DOHH2 (cell line): ENCODE measurements around the gene ITPR1.

Source experiments
- H3F3A ChIP-seq: fragments of 200-600 bp; sonication (generic), shearing (Covaris generic); 2 replicates; pipeline ENCODE4 v1.6.0; 2016; ENCODE audit warnings: antibody characterized with exemption, mild to moderate bottlenecking; ENCODE audit not compliant: control insufficient read depth, insufficient read depth
- H3K27ac ChIP-seq: fragments of 200-600 bp; sonication (generic); 2 replicates; pipeline ENCODE4 v1.5.1; 2014; ENCODE audit warnings: low read depth, mild to moderate bottlenecking, low read length, moderate library complexity
- H3K27me3 ChIP-seq: fragments of 200-600 bp; sonication (generic); 2 replicates; pipeline ENCODE4 v1.6.1; 2014; ENCODE audit warnings: mild to moderate bottlenecking, low read length, mixed read lengths; ENCODE audit not compliant: control insufficient read depth
- H3K36me3 ChIP-seq: fragments of 200-600 bp; sonication (generic); 2 replicates; pipeline ENCODE4 v1.6.1; 2014; ENCODE audit warnings: mild to moderate bottlenecking, low read length, moderate library complexity, mixed read lengths; ENCODE audit not compliant: control insufficient read depth
- H3K4me1 ChIP-seq: fragments of 200-600 bp; sonication (generic); 2 replicates; pipeline ENCODE4 v1.6.1; 2014; ENCODE audit warnings: mild to moderate bottlenecking, low read length, mixed read lengths; ENCODE audit not compliant: control insufficient read depth
- H3K4me2 ChIP-seq: fragments of 200-600 bp; sonication (generic); 2 replicates; pipeline ENCODE4 v1.6.0; 2014; ENCODE audit warnings: mild to moderate bottlenecking, low read length, moderate library complexity
- H3K4me3 ChIP-seq: fragments of 200-600 bp; sonication (generic); 2 replicates; pipeline ENCODE4 v1.5.1; 2014; ENCODE audit warnings: mild to moderate bottlenecking, low read length, mixed read lengths
- H3K79me2 ChIP-seq: fragments of 200-600 bp; sonication (generic); 2 replicates; pipeline ENCODE4 v1.6.1; 2014; ENCODE audit warnings: mild to moderate bottlenecking, low read length, mixed read lengths; ENCODE audit not compliant: control insufficient read depth
- H3K9me2 ChIP-seq: fragments of 200-600 bp; sonication (generic); replicated peaks from 2 replicates; pipeline ENCODE4 v1.6.1; 2014; ENCODE audit warnings: mild to moderate bottlenecking, low read length, mixed read lengths; ENCODE audit not compliant: control insufficient read depth
- H3K9me3 ChIP-seq: fragments of 200-600 bp; sonication (generic); 2 replicates; pipeline ENCODE4 v1.6.1; 2014; ENCODE audit warnings: antibody characterized with exemption, low read length, mixed read lengths; ENCODE audit not compliant: control insufficient read depth, insufficient read depth
- H4K20me1 ChIP-seq: fragments of 200-600 bp; sonication (generic); 2 replicates; pipeline ENCODE4 v1.6.0; 2014; ENCODE audit warnings: low read depth, mild to moderate bottlenecking, antibody characterized with exemption, low read length, moderate library complexity; ENCODE audit not compliant: control insufficient read depth, insufficient read depth
- CTCF ChIP-seq: fragments of 200-600 bp; sonication (generic); IDR thresholded peaks from one replicate; pipeline ENCODE4 v1.5.1; 2014; ENCODE audit warnings: antibody characterized with exemption, mild to moderate bottlenecking, low read depth, low read length; ENCODE audit not compliant: poor library complexity, severe bottlenecking
- EZH2phosphoT487 ChIP-seq: fragments of 200-600 bp; sonication (generic); IDR thresholded peaks from 2 replicates; pipeline ENCODE4 v1.6.1; 2017; ENCODE audit warnings: borderline replicate concordance, mild to moderate bottlenecking, antibody characterized with exemption, low read length, moderate library complexity, mixed read lengths

The ITPR1 gene

GRCh38 chr3:4645468-4645867 lies 152.3 kb downstream of the ITPR1 start:
- Histone ChIP-seq H3K4me3 (no peak overlapping the region), H3F3A (no peaks in the 10 kb centered on the region), H3K79me2 (no peaks in the 10 kb centered on the region), H3K9me2 (no peaks in the 10 kb centered on the region), H3K27me3 (no peaks in the 10 kb centered on the region), H4K20me1 (no peaks in the 10 kb centered on the region), H3K4me2 (no peak overlapping the region), H3K9me3 (no peaks in the 10 kb centered on the region), H3K4me1 (no peaks in the 10 kb centered on the region), H3K36me3 (peaks cover 25% of the 10 kb centered on the region), H3K27ac (no peak overlapping the region)
- TF ChIP-seq CTCF = no peak
- TF ChIP-seq EZH2phosphoT487 = no peak

GRCh38 chr3:4647411-4647810 lies 154.3 kb downstream of the ITPR1 start:
- Histone ChIP-seq H3K9me3 (no peaks in the 10 kb centered on the region), H3K79me2 (no peaks in the 10 kb centered on the region), H4K20me1 (no peaks in the 10 kb centered on the region), H3K4me1 (no peaks in the 10 kb centered on the region), H3K4me2 (no peak overlapping the region), H3F3A (no peaks in the 10 kb centered on the region), H3K36me3 (peaks cover 25% of the 10 kb centered on the region), H3K27me3 (no peaks in the 10 kb centered on the region), H3K27ac (no peak overlapping the region), H3K9me2 (no peaks in the 10 kb centered on the region), H3K4me3 (no peak overlapping the region)
- no peak for TF ChIP-seq EZH2phosphoT487
- no peak for TF ChIP-seq CTCF

- no peaks in the 10 kb centered on the region for H3K9me2 ChIP-seq
- no peak for TF ChIP-seq CTCF
- no peak for TF ChIP-seq EZH2phosphoT487
- H3K36me3 ChIP-seq = peaks cover 3% of the 10 kb centered on the region; the same call in 1 of the 2 replicates
- H3F3A ChIP-seq = no peaks in the 10 kb centered on the region
- no peak overlapping the region for H3K4me3 ChIP-seq
- no peaks in the 10 kb centered on the region for H3K27me3 ChIP-seq
- no peaks in the 10 kb centered on the region for H3K9me3 ChIP-seq
- no peaks in the 10 kb centered on the region for H3K79me2 ChIP-seq
- H3K27ac ChIP-seq = no peak overlapping the region
- H3K4me1 ChIP-seq = no peaks in the 10 kb centered on the region
- H4K20me1 ChIP-seq = no peaks in the 10 kb centered on the region
- H3K4me2 ChIP-seq = no peak overlapping the region
These were observed 162.2 kb downstream of the ITPR1 start for GRCh38 chr3:4655145-4656045.
